Measurements from ENCODE around the gene SYNE2.

DNA sequence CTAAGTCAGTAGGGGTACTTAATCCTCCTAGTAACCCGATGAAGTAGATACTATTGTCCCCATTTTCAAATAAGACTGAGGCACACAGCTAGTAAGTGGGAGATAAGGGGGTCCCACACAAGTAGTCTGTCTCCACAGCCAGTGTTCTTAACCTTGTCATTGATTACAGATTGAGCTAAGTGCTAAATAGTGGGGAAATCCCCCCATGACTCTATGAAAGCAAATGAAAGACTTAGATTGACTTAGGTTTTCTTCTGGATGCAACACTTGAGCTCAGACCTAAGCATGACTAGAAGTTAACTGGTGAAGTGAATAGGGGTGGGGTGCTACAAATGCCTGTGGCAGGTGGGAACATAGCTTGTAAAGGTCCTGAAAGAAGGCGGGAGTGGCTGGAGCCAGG, 73.8 kb downstream of the SYNE2 start:
- TF ChIP-seq SP1 (IDR thresholded peaks at IDR 0.05) (no peak), GABPA (IDR thresholded peaks at IDR 0.05 in 1 of 2, conservative IDR thresholded peaks at IDR 0.05 in 1 of 2) (no peak), TAF1 (conservative IDR thresholded peaks at IDR 0.05) (no peak), REST (IDR thresholded peaks at IDR 0.05) (no peak), MAX (IDR thresholded peaks at IDR 0.05) (no peak), JUND (IDR thresholded peaks at IDR 0.05) (no peak), FOXA1 (IDR thresholded peaks at IDR 0.05) (no peak)
- TF ChIP-seq, protein P1, sequence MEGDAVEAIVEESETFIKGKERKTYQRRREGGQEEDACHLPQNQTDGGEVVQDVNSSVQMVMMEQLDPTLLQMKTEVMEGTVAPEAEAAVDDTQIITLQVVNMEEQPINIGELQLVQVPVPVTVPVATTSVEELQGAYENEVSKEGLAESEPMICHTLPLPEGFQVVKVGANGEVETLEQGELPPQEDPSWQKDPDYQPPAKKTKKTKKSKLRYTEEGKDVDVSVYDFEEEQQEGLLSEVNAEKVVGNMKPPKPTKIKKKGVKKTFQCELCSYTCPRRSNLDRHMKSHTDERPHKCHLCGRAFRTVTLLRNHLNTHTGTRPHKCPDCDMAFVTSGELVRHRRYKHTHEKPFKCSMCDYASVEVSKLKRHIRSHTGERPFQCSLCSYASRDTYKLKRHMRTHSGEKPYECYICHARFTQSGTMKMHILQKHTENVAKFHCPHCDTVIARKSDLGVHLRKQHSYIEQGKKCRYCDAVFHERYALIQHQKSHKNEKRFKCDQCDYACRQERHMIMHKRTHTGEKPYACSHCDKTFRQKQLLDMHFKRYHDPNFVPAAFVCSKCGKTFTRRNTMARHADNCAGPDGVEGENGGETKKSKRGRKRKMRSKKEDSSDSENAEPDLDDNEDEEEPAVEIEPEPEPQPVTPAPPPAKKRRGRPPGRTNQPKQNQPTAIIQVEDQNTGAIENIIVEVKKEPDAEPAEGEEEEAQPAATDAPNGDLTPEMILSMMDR (IDR thresholded peaks at IDR 0.05; ENCODE audit: low read depth, low read length, missing input control): no peak
- TF ChIP-seq, protein P2, sequence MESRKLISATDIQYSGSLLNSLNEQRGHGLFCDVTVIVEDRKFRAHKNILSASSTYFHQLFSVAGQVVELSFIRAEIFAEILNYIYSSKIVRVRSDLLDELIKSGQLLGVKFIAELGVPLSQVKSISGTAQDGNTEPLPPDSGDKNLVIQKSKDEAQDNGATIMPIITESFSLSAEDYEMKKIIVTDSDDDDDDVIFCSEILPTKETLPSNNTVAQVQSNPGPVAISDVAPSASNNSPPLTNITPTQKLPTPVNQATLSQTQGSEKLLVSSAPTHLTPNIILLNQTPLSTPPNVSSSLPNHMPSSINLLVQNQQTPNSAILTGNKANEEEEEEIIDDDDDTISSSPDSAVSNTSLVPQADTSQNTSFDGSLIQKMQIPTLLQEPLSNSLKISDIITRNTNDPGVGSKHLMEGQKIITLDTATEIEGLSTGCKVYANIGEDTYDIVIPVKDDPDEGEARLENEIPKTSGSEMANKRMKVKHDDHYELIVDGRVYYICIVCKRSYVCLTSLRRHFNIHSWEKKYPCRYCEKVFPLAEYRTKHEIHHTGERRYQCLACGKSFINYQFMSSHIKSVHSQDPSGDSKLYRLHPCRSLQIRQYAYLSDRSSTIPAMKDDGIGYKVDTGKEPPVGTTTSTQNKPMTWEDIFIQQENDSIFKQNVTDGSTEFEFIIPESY (IDR thresholded peaks at IDR 0.05): no peak

Data from liver (tissue), 3 donors.